ENCODE data around the gene ABCC4. TPM values are rescaled to one million over a fixed set of nuclear protein-coding genes. Genes with fewer than 3 reads are reported as not detected.
A peak's percentile ranks its signal among the peaks of the same experiment; 100 is the strongest.

Gene ABCC4
- total and polyA plus RNA-seq, 2 of the 13 experiments (the other 11 are each of a cell fraction or from before 2014, with no cell fraction given), result 4.2 to 11.3 TPM

DNA sequence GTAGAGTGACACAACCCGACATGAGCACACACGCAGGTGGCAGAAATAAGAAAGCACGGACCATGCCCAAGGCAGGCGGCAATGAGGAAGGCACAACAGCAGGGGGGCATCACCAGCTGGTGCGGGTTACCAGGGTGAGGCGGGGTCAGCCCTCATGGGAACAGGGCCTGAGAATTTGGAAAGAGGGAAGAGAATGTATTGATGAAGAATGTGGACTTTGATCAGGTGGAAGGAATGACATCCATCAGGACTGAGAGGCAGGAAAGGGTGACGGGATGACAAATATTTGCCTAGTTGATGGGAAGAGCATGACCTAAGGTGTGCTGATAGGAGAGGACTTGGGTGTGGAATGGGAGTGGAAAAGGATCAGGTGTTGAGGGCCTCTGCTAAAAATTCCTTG lies 177.5 kb downstream of the ABCC4 start (continued):
- TF ChIP-seq ZNF609 (CRISPR knock-in tag; IDR thresholded peaks at IDR 0.05; ENCODE audit: borderline replicate concordance) (peak; percentile 25; the same call in 1 of the 2 replicates), HNF4G (IDR thresholded peaks at IDR 0.05; ENCODE audit: borderline replicate concordance, low read depth, low read length) (peak; percentile 68; the same call in 1 of the 2 replicates), HNF4G (CRISPR knock-in tag; IDR thresholded peaks at IDR 0.05; ENCODE audit: borderline replicate concordance, low read depth) (peak; percentile 82; the same call in 1 of the 2 replicates), RBM39 (IDR thresholded peaks at IDR 0.05; ENCODE audit: low read depth, low read length, poor library complexity, severe bottlenecking) (no peak), HMG20A (CRISPR knock-in tag; IDR thresholded peaks at IDR 0.05; ENCODE audit: borderline replicate concordance) (peak; percentile 86; the same call in 1 of the 2 replicates), ZNF772 (CRISPR knock-in tag; IDR thresholded peaks at IDR 0.05) (peak; percentile 39; the same call in 1 of the 2 replicates), JUND (CRISPR knock-in tag; IDR thresholded peaks at IDR 0.05) (peak; percentile 48; the same call in 1 of the 2 replicates), KAT8 (CRISPR knock-in tag; IDR thresholded peaks at IDR 0.05) (0 out of 2 replicates have a peak, but pooled peaks have one; percentile 42), PAWR (CRISPR knock-in tag; IDR thresholded peaks at IDR 0.05; ENCODE audit: borderline replicate concordance) (no peak), ZNF747 (CRISPR knock-in tag; IDR thresholded peaks at IDR 0.05; ENCODE audit: borderline replicate concordance) (peak; percentile 35; the same call in 1 of the 2 replicates), TBX2 (CRISPR knock-in tag; IDR thresholded peaks at IDR 0.05; ENCODE audit: borderline replicate concordance) (peak; percentile 88), HIC2 (CRISPR knock-in tag; IDR thresholded peaks at IDR 0.05; ENCODE audit: low read depth) (peak; percentile 33; the same call in 1 of the 2 replicates), FOSL2 (CRISPR knock-in tag; IDR thresholded peaks at IDR 0.05) (peak; percentile 72), PHF21A (CRISPR knock-in tag; IDR thresholded peaks at IDR 0.05) (peak; percentile 51), TBX3 (IDR thresholded peaks at IDR 0.05; ENCODE audit: borderline replicate concordance) (peak; percentile 74), HOXA3 (CRISPR knock-in tag; IDR thresholded peaks at IDR 0.05) (0 out of 2 replicates have a peak, but pooled peaks have one; percentile 45), CEBPB (IDR thresholded peaks at IDR 0.05; ENCODE audit: borderline replicate concordance, low read depth, low read length) (no peak), ZNF224 (CRISPR knock-in tag; IDR thresholded peaks at IDR 0.05) (no peak), MED1 (CRISPR knock-in tag; IDR thresholded peaks at IDR 0.05) (peak; percentile 90), ONECUT2 (CRISPR knock-in tag; IDR thresholded peaks at IDR 0.05) (peak; percentile 72), SP1 (IDR thresholded peaks at IDR 0.05) (no peak), SP1 (CRISPR knock-in tag; IDR thresholded peaks at IDR 0.05) (no peak), NR2F6 (IDR thresholded peaks at IDR 0.05) (peak; percentile 63; the same call in 1 of the 2 replicates), NR2F6 (CRISPR knock-in tag; IDR thresholded peaks at IDR 0.05) (peak; percentile 92), MIER2 (CRISPR knock-in tag; IDR thresholded peaks at IDR 0.05) (peak; percentile 23; the same call in 1 of the 2 replicates)

Measured in HepG2 (cell line).